GM12878 (cell line): Measurements from ENCODE around the gene CALM3. TPM values are rescaled to one million over a fixed set of nuclear protein-coding genes. Genes with fewer than 3 reads are reported as not detected.
A peak's percentile ranks its signal among the peaks of the same experiment; 100 is the strongest.

Source experiments
- ATAC-seq: fragments of 200-7000 bp; cut with Tn5 transposase; 3 replicates; pipeline ENCODE4 v1.9.1; 2020; ENCODE audit warnings: mild to moderate bottlenecking, moderate library complexity
- BruUV-seq: library from RNA; stranded (reverse); fragments of 400-500 nt; replicated peaks from 2 replicates; lab custom pipeline; 2021; lab: Mats Ljungman, UMichigan
- CTCF ChIA-PET: fragments of 300-600 bp; sonication (Branson Sonifier 250); formaldehyde crosslinking; extraction: SDS; loops from one replicate; lab custom pipeline; 2021; ENCODE audit warnings: inconsistent platforms; lab: Yijun Ruan, JAX
- POLR2A ChIA-PET: fragments of 350-600 bp; formaldehyde crosslinking; extraction: SDS; loops from one replicate; lab custom pipeline; 2021; ENCODE audit warnings: inconsistent platforms; lab: Charles Lee
- RAD21 ChIA-PET: fragments of 300-600 bp; sonication (Branson Sonifier 250); formaldehyde crosslinking; loops from one replicate; lab custom pipeline; 2023; ENCODE audit warnings: antibody characterized with exemption; ENCODE audit not compliant: unreplicated experiment; lab: Charles Lee
- SMC1A ChIA-PET: fragments of 300-600 bp; sonication (Branson Sonifier 250); formaldehyde crosslinking; loops from one replicate; lab custom pipeline; 2023; ENCODE audit not compliant: unreplicated experiment, uncharacterized antibody; lab: Charles Lee
- DNase-seq: peaks from one replicate; pipeline ENCODE4 v3.0.0-alpha.2; 2011; ENCODE audit warnings: low read depth, low spot score
- FAIRE-seq: peaks from 3 replicates; lab custom pipeline; 2011; peaks lifted over from hg19 to GRCh38; lab: Jason Lieb, UNC
- H2AFZ ChIP-seq: 2 replicates; pipeline ENCODE4 v1.6.0; 2011; ENCODE audit warnings: low read depth, low read length, control low read depth; ENCODE audit not compliant: control insufficient read depth
- H3K27ac ChIP-seq: 2 replicates; pipeline ENCODE4 v1.5.1; 2011; ENCODE audit warnings: control low read depth; ENCODE audit not compliant: control insufficient read depth, insufficient read depth
- H3K27me3 ChIP-seq, 2 experiments: replicated peaks in 1 of 2; 2 replicates each; pipeline versions ENCODE4 v1.6.0 to v1.6.1; 2011; ENCODE audit warnings: low read length in 1 of 2; ENCODE audit not compliant: control insufficient read depth in 2 of 2, insufficient read depth in 2 of 2
- H3K36me3 ChIP-seq, 2 experiments: 2 replicates each; pipeline ENCODE4 v1.5.1; 2011; ENCODE audit warnings: low read length in 1 of 2; ENCODE audit not compliant: control insufficient read depth in 2 of 2, insufficient read depth in 2 of 2
- H3K4me1 ChIP-seq: 2 replicates; pipeline ENCODE4 v1.6.1; 2011; ENCODE audit warnings: mild to moderate bottlenecking, low read length, moderate library complexity, mixed read lengths; ENCODE audit not compliant: control insufficient read depth, insufficient read depth
- H3K4me2 ChIP-seq: 2 replicates; pipeline ENCODE4 v1.6.0; 2011; ENCODE audit warnings: control low read depth; ENCODE audit not compliant: control insufficient read depth, insufficient read depth
- H3K4me3 ChIP-seq: fragments of 200-600 bp; sonication (generic); 2 replicates; pipeline ENCODE4 v1.5.1; 2016
- H3K79me2 ChIP-seq: 2 replicates; pipeline ENCODE4 v1.6.0; 2011; ENCODE audit warnings: low read length; ENCODE audit not compliant: control insufficient read depth, insufficient read depth
- H3K9ac ChIP-seq: 2 replicates; pipeline ENCODE4 v1.8.0; 2011; ENCODE audit warnings: low read length, control low read depth, mixed read lengths; ENCODE audit not compliant: control insufficient read depth, insufficient read depth
- H3K9me3 ChIP-seq: replicated peaks from 3 replicates; pipeline ENCODE4 v1.5.1; 2011; ENCODE audit warnings: mild to moderate bottlenecking, low read length; ENCODE audit not compliant: control insufficient read depth, insufficient read depth
- H4K20me1 ChIP-seq: 2 replicates; pipeline ENCODE4 v1.6.0; 2011; ENCODE audit not compliant: control insufficient read depth, insufficient read depth
- ESRRA ChIP-seq: IDR thresholded peaks from 2 replicates; pipeline ENCODE4 v1.6.1; 2012; ENCODE audit warnings: mild to moderate bottlenecking, low read length, improper control_type of control experiment
- GABPA ChIP-seq: IDR thresholded peaks from 2 replicates; pipeline ENCODE4 v1.6.1; 2014; ENCODE audit warnings: antibody characterized with exemption, low read depth, mild to moderate bottlenecking, inconsistent platforms
- HDAC2 ChIP-seq: fragments of 200-600 bp; sonication (generic); IDR thresholded peaks from 2 replicates; pipeline ENCODE4 v1.6.1; 2017
- MEF2A ChIP-seq: IDR thresholded peaks from 2 replicates; pipeline ENCODE4 v1.6.1; 2011; ENCODE audit warnings: low read depth, mild to moderate bottlenecking, low read length, moderate library complexity; ENCODE audit not compliant: insufficient read depth
- MEF2B ChIP-seq: fragments of 450-650 bp; IDR thresholded peaks from 2 replicates; pipeline ENCODE4 v1.6.1; 2018; ENCODE audit warnings: mild to moderate bottlenecking, moderate library complexity; ENCODE audit not compliant: partially characterized antibody, poor library complexity, severe bottlenecking
- NR2F1 ChIP-seq: fragments of 450-650 bp; conservative IDR thresholded peaks from 2 replicates; pipeline ENCODE4 v1.6.1; 2017; ENCODE audit warnings: mild to moderate bottlenecking
- ZNF274 ChIP-seq: IDR thresholded peaks from one replicate; pipeline ENCODE4 v1.8.0; 2011; ENCODE audit not compliant: insufficient read length, insufficient read depth
- WGBS: methylation state at CpG from one replicate; pipeline ENCODE4 v1.1.6; 2016; ENCODE audit warnings: low lambda C conversion rate; ENCODE audit not compliant: insufficient replicate concordance, insufficient coverage; ENCODE audit errors: missing lambda C conversion rate; 5-methylcytosine and 5-hydroxymethylcytosine counted together
- in situ Hi-C: fragments of 300-500 bp; cut with MboI; formaldehyde crosslinking; loops from 9 replicates; pipeline ENCODE4 v1.14.3; 2018; ENCODE audit warnings: mixed read lengths
- intact Hi-C: fragments of 100-400 bp; cut with micrococcal nuclease; formaldehyde crosslinking; loops from one replicate; pipeline ENCODE4 v1.14.2; 2022; ENCODE audit not compliant: unreplicated experiment
- polyA plus RNA-seq, 11 experiments: library from polyadenylated mRNA; depleted of rRNA in 4 of 11; unstranded in 6 of 11; stranded (reverse) in 5 of 11; fragments of >200 nt; fragmentation: Nextera tagmentation in 4 of 11; fragmentation: Illumina TruSeq in 1 of 11; extraction: Ambion mirVana in 4 of 11; extraction: Trizol in 1 of 11; gene quantifications; 1 replicate in 1 of 11; 2 replicates in 10 of 11; pipeline versions ENCODE4 v1.2.1 to v1.2.3, GENCODE V29; 2011 to 2016; ENCODE audit warnings: inconsistent platforms in 2 of 11, missing spikeins in 2 of 11, low read depth in 1 of 11
- total RNA-seq, 4 experiments: library from RNA; depleted of rRNA in 3 of 4; stranded (reverse); fragments of >200 nt in 3 of 4; fragmentation: Illumina TruSeq in 1 of 4; extraction: Trizol in 1 of 4; gene quantifications; 2 replicates each; pipeline versions ENCODE4 v1.2.1 to v1.2.3, GENCODE V29; 2013 to 2021
- TF ChIP-seq, protein P1 (sequence below): fragments of 450-650 bp; IDR thresholded peaks from 2 replicates; pipeline ENCODE4 v1.6.1; 2017; ENCODE audit warnings: mild to moderate bottlenecking, moderate library complexity
- TF ChIP-seq, protein P2 (sequence below): IDR thresholded peaks from 2 replicates; pipeline ENCODE4 v1.6.1; 2012; ENCODE audit warnings: low read depth, low read length, improper control_type of control experiment
- TF ChIP-seq, protein P3 (sequence below): IDR thresholded peaks from 2 replicates; pipeline ENCODE4 v1.6.1; 2011; ENCODE audit warnings: borderline replicate concordance, low read depth, mild to moderate bottlenecking, moderate library complexity, low read length; ENCODE audit not compliant: insufficient read depth, poor library complexity, severe bottlenecking
- TF ChIP-seq, protein P4 (sequence below): fragments of 450-650 bp; IDR thresholded peaks from 2 replicates; pipeline ENCODE4 v1.6.1; 2017; ENCODE audit warnings: borderline replicate concordance

The CALM3 gene
- total and polyA plus RNA-seq, 10 of the 15 experiments (the other 5 are each of a cell fraction or from before 2014, with no cell fraction given): 164 to 849 (median 347) TPM

DNA sequence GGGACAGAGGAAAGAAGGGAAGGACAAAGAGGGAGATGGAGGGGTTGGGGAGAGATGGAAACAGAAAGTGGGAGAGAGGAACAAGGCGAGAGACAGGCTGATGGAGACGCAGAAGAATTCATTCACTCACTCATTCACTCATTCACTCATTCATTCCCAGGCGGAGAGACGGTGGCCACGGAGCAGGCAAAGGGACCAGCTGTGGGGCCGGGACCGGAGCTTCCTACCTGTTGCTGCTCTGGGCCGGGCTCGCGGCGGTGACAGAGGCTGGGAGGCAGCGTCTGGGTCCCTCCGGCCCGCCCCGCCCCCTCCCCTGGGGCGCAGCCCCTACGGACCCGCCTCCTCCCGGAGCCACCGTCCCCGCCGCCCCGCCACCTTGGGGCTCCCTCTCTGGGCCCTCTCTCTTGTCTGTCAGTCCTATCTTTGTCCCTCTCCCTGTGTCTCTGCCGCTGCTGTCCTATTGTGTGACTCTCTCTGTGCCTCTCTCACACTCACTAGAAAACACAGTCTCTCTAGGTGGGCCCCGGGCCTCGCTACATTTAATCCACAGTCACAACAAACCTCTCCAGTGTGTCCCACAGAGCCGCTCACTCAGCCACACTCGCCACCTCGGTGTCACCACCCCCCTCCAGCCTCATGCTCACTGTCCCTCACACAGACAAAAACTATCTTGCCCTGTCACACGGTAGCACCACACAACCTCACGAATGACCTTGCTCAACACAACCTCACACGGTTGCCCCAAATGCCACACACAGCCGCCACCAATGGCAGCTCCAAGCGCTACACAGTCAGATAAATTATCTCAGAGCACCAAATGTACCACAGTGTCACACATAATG is 35.0 kb downstream of the CALM3 start, which contains the start of gene GNG8:
Gene GNG8 (minus strand): TSS at position 283 of the 842 bp plus-strand sequence. CDS start 1,520 bp downstream, outside the sequence.
- Histone ChIP-seq H2AFZ (no peak within 1 kb of the TSS; the same call in 1 of the 2 replicates), H3K4me2 (peak within 1 kb of the TSS; percentile 66; the same call in 1 of the 2 replicates), H3K36me3 (no peaks in the 10 kb centered on the region), H3K27ac (no peak within 1 kb of the TSS), H3K79me2 (no peaks in the 10 kb centered on the region), H3K4me3 (no peak within 1 kb of the TSS), H3K4me1 (peaks cover 25% of the 10 kb centered on the region), H4K20me1 (no peaks in the 10 kb centered on the region), H3K9me3 (no peaks in the 10 kb centered on the region; the same call in 2 of the 3 replicates), H3K9ac (no peak within 1 kb of the TSS), H3K27me3 (peaks cover 0 to 3% of the 10 kb centered on the region in 2 experiments; a peak in 1 of 4 replicates)
- DNase-seq: no peak
- ATAC-seq: no peak
- ChIA-PET CTCF (interaction anchor here (0.6 to 1.7 kb wide), 5 partner anchors 17 to 25 kb away, joined by 3 to 12 read pairs (median 7); no protein-coding TSS in a partner anchor), RAD21 (interaction anchor here (1.4 to 1.9 kb wide), 5 partner anchors 12 to 25 kb away, joined by 4 to 18 read pairs (median 7); partner anchors contain the start of gene DACT3), SMC1A (interaction anchor here (1.5 to 2.0 kb wide), 3 partner anchors 18 to 26 kb away, joined by 5 to 17 read pairs (median 9); partner anchors contain the start of gene DACT3), POLR2A (interaction anchor here (0.6 to 1.1 kb wide), 3 partner anchors 11 to 112 kb away, joined by 4 to 6 read pairs (median 4); partner anchors contain the start of gene PTGIR)
- no TSS peak for BruUV-seq
- intact Hi-C loops: no loop called here
- FAIRE-seq: no peak
- in situ Hi-C loops: no loop called here
- 13% methylated on average over 21 of the region's 34 CpGs for WGBS
- TF ChIP-seq, protein P1, sequence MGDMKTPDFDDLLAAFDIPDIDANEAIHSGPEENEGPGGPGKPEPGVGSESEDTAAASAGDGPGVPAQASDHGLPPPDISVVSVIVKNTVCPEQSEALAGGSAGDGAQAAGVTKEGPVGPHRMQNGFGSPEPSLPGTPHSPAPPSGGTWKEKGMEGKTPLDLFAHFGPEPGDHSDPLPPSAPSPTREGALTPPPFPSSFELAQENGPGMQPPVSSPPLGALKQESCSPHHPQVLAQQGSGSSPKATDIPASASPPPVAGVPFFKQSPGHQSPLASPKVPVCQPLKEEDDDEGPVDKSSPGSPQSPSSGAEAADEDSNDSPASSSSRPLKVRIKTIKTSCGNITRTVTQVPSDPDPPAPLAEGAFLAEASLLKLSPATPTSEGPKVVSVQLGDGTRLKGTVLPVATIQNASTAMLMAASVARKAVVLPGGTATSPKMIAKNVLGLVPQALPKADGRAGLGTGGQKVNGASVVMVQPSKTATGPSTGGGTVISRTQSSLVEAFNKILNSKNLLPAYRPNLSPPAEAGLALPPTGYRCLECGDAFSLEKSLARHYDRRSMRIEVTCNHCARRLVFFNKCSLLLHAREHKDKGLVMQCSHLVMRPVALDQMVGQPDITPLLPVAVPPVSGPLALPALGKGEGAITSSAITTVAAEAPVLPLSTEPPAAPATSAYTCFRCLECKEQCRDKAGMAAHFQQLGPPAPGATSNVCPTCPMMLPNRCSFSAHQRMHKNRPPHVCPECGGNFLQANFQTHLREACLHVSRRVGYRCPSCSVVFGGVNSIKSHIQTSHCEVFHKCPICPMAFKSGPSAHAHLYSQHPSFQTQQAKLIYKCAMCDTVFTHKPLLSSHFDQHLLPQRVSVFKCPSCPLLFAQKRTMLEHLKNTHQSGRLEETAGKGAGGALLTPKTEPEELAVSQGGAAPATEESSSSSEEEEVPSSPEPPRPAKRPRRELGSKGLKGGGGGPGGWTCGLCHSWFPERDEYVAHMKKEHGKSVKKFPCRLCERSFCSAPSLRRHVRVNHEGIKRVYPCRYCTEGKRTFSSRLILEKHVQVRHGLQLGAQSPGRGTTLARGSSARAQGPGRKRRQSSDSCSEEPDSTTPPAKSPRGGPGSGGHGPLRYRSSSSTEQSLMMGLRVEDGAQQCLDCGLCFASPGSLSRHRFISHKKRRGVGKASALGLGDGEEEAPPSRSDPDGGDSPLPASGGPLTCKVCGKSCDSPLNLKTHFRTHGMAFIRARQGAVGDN: no peak
- TF ChIP-seq MEF2A (no peak), ESRRA (no peak), NR2F1 (no peak), HDAC2 (no peak), GABPA (no peak), MEF2B (peak; percentile 39), ZNF274 (no peak)
- TF ChIP-seq, protein P2, sequence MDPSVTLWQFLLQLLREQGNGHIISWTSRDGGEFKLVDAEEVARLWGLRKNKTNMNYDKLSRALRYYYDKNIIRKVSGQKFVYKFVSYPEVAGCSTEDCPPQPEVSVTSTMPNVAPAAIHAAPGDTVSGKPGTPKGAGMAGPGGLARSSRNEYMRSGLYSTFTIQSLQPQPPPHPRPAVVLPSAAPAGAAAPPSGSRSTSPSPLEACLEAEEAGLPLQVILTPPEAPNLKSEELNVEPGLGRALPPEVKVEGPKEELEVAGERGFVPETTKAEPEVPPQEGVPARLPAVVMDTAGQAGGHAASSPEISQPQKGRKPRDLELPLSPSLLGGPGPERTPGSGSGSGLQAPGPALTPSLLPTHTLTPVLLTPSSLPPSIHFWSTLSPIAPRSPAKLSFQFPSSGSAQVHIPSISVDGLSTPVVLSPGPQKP: no peak
- TF ChIP-seq, protein P3, sequence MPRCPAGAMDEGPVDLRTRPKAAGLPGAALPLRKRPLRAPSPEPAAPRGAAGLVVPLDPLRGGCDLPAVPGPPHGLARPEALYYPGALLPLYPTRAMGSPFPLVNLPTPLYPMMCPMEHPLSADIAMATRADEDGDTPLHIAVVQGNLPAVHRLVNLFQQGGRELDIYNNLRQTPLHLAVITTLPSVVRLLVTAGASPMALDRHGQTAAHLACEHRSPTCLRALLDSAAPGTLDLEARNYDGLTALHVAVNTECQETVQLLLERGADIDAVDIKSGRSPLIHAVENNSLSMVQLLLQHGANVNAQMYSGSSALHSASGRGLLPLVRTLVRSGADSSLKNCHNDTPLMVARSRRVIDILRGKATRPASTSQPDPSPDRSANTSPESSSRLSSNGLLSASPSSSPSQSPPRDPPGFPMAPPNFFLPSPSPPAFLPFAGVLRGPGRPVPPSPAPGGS: no peak
- TF ChIP-seq, protein P4, sequence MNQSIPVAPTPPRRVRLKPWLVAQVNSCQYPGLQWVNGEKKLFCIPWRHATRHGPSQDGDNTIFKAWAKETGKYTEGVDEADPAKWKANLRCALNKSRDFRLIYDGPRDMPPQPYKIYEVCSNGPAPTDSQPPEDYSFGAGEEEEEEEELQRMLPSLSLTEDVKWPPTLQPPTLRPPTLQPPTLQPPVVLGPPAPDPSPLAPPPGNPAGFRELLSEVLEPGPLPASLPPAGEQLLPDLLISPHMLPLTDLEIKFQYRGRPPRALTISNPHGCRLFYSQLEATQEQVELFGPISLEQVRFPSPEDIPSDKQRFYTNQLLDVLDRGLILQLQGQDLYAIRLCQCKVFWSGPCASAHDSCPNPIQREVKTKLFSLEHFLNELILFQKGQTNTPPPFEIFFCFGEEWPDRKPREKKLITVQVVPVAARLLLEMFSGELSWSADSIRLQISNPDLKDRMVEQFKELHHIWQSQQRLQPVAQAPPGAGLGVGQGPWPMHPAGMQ: no peak
